IMR-90 (cell line): Measurements from ENCODE around the gene FARS2. TPM values are rescaled to one million over a fixed set of nuclear protein-coding genes. Genes with fewer than 3 reads are reported as not detected.

ENCODE experiments used
- ATAC-seq: fragments of 200-7000 bp; cut with Tn5 transposase; 2 replicates; pipeline ENCODE4 v1.9.1; 2020; ENCODE audit warnings: low read depth, mild to moderate bottlenecking, moderate library complexity
- BruUV-seq: library from RNA; stranded (reverse); fragments of 400-500 nt; replicated peaks from 2 replicates; lab custom pipeline; 2021; lab: Mats Ljungman, UMichigan
- CTCF ChIA-PET: fragments of 300-600 bp; formaldehyde crosslinking; extraction: SDS; loops from one replicate; lab custom pipeline; 2021; ENCODE audit warnings: antibody characterized with exemption; lab: Yijun Ruan, JAX
- POLR2A ChIA-PET: fragments of 300-600 bp; sonication (Branson Sonifier 250); formaldehyde crosslinking; loops from one replicate; lab custom pipeline; 2022; ENCODE audit warnings: antibody characterized with exemption; ENCODE audit not compliant: unreplicated experiment; lab: Charles Lee
- DNase-seq: peaks from one replicate; pipeline ENCODE4 v3.0.0; 2013
- H2AFZ ChIP-seq: replicated peaks from 2 replicates; pipeline ENCODE3; 2013; ENCODE audit warnings: low read length, mild to moderate bottlenecking; ENCODE audit not compliant: poor library complexity
- H2AK5ac ChIP-seq: 2 replicates; pipeline ENCODE4 v1.6.1; 2013; ENCODE audit warnings: low read depth, low read length, inconsistent platforms
- H2AK9ac ChIP-seq: replicated peaks from 2 replicates; pipeline ENCODE3; 2013; ENCODE audit warnings: mild to moderate bottlenecking, low read depth, low read length, moderate library complexity; ENCODE audit not compliant: poor library complexity
- H2BK120ac ChIP-seq: 2 replicates; pipeline ENCODE4 v1.6.1; 2013; ENCODE audit warnings: low read depth, low read length, inconsistent platforms
- H2BK15ac ChIP-seq: 3 replicates; pipeline ENCODE4 v1.6.1; 2013; ENCODE audit warnings: low read depth, low read length, inconsistent platforms
- H2BK20ac ChIP-seq: 2 replicates; pipeline ENCODE4 v1.6.1; 2013; ENCODE audit warnings: low read depth, mild to moderate bottlenecking, inconsistent platforms, low read length, moderate library complexity
- H2BK5ac ChIP-seq: 2 replicates; pipeline ENCODE4 v1.6.1; 2013; ENCODE audit warnings: mild to moderate bottlenecking, low read depth, low read length, inconsistent platforms; ENCODE audit not compliant: poor library complexity, severe bottlenecking
- H3K14ac ChIP-seq: replicated peaks from 2 replicates; pipeline ENCODE4 v1.6.1; 2013; ENCODE audit warnings: low read depth, low read length, inconsistent platforms
- H3K18ac ChIP-seq: 2 replicates; pipeline ENCODE4 v1.6.1; 2013; ENCODE audit warnings: low read depth, low read length, control low read depth
- H3K23ac ChIP-seq: 2 replicates; pipeline ENCODE4 v1.6.1; 2013; ENCODE audit warnings: low read depth, low read length, inconsistent platforms
- H3K27ac ChIP-seq: 2 replicates; pipeline ENCODE4 v1.5.1; 2013; ENCODE audit warnings: mild to moderate bottlenecking, control low read depth, low read length; ENCODE audit not compliant: insufficient read depth
- H3K27me3 ChIP-seq: 2 replicates; pipeline ENCODE4 v1.6.1; 2013; ENCODE audit warnings: low read length; ENCODE audit not compliant: control insufficient read depth, insufficient read depth
- H3K36me3 ChIP-seq: 2 replicates; pipeline ENCODE4 v1.6.1; 2013; ENCODE audit warnings: low read length, mixed read lengths; ENCODE audit not compliant: control insufficient read depth, insufficient read depth
- H3K4ac ChIP-seq: 2 replicates; pipeline ENCODE4 v1.6.1; 2013; ENCODE audit warnings: low read depth, low read length, inconsistent platforms
- H3K4me1 ChIP-seq: 2 replicates; pipeline ENCODE4 v1.6.1; 2013; ENCODE audit warnings: low read length, mixed read lengths; ENCODE audit not compliant: control insufficient read depth, insufficient read depth
- H3K4me2 ChIP-seq: 2 replicates; pipeline ENCODE4 v1.6.1; 2013; ENCODE audit warnings: low read depth, mild to moderate bottlenecking, control low read depth, low read length, moderate library complexity
- H3K4me3 ChIP-seq: 2 replicates; pipeline ENCODE4 v1.5.1; 2013; ENCODE audit warnings: low read depth, mild to moderate bottlenecking, control low read depth, low read length, moderate library complexity; ENCODE audit not compliant: insufficient read depth
- H3K56ac ChIP-seq: 2 replicates; pipeline ENCODE4 v1.6.1; 2013; ENCODE audit warnings: low read length, inconsistent platforms; ENCODE audit not compliant: insufficient read depth; ENCODE audit errors: extremely low read depth
- H3K79me1 ChIP-seq, 2 experiments: 2 replicates each; pipeline ENCODE4 v1.6.1; 2013; ENCODE audit warnings: low read length in 2 of 2, inconsistent platforms in 1 of 2, low read depth in 1 of 2
- H3K9ac ChIP-seq: 2 replicates; pipeline ENCODE4 v1.6.1; 2013; ENCODE audit warnings: low read depth, low read length, control low read depth
- H3K9me1 ChIP-seq: 2 replicates; pipeline ENCODE4 v1.6.1; 2013; ENCODE audit warnings: low read length, inconsistent platforms; ENCODE audit not compliant: insufficient read depth
- H3K9me3 ChIP-seq: 2 replicates; pipeline ENCODE4 v1.6.1; 2013; ENCODE audit warnings: low read length; ENCODE audit not compliant: control insufficient read depth, insufficient read depth
- H4K20me1 ChIP-seq: 2 replicates; pipeline ENCODE4 v1.6.1; 2013; ENCODE audit warnings: low read length, inconsistent platforms; ENCODE audit not compliant: insufficient read depth
- H4K5ac ChIP-seq: 2 replicates; pipeline ENCODE4 v1.6.1; 2013; ENCODE audit warnings: mild to moderate bottlenecking, low read depth, low read length, control low read depth
- H4K8ac ChIP-seq, 2 experiments: 2 replicates each; pipeline ENCODE4 v1.6.1; 2013; ENCODE audit warnings: low read depth in 2 of 2, low read length in 2 of 2, control low read depth in 1 of 2, inconsistent platforms in 1 of 2
- H4K91ac ChIP-seq: 2 replicates; pipeline ENCODE4 v1.6.1; 2013; ENCODE audit warnings: low read depth, low read length, inconsistent platforms; ENCODE audit not compliant: insufficient read depth
- FOS ChIP-seq: fragments of 150-350 bp; IDR thresholded peaks from 2 replicates; pipeline ENCODE4 v1.6.1; 2016; ENCODE audit warnings: low read depth, low read length
- SMC3 ChIP-seq: fragments of 150-350 bp; IDR thresholded peaks from 2 replicates; pipeline ENCODE4 v1.6.1; 2016; ENCODE audit warnings: low read depth, mild to moderate bottlenecking, antibody characterized with exemption, low read length, moderate library complexity
- WGBS, 2 experiments: methylation state at CpG; one replicate each; pipeline versions ENCODE4 v1.1.5 to v1.1.7; 2013; ENCODE audit warnings: missing lambda C conversion rate in 2 of 2; ENCODE audit not compliant: insufficient read length in 1 of 2; ENCODE audit errors: extremely low coverage in 2 of 2; 5-methylcytosine and 5-hydroxymethylcytosine counted together
- dilution Hi-C: fragments of 300-500 bp; cut with HindIII; formaldehyde crosslinking; loops from one replicate; pipeline ENCODE4 v1.14.3; 2018; ENCODE audit warnings: low sequenced_read_pairs; ENCODE audit not compliant: unreplicated experiment
- in situ Hi-C: fragments of 300-500 bp; cut with MboI; formaldehyde crosslinking; loops from 3 replicates; pipeline ENCODE4 v1.14.3; 2019; ENCODE audit warnings: low sequenced_read_pairs, inconsistent platforms, mixed read lengths
- intact Hi-C: fragments of 100-400 bp; cut with micrococcal nuclease; formaldehyde crosslinking; loops from 2 replicates; pipeline ENCODE4 v1.10.0; 2022
- polyA plus RNA-seq, 3 experiments: library from polyadenylated mRNA; depleted of rRNA; stranded (reverse); fragments of >200 nt; gene quantifications; 2 replicates each; pipeline ENCODE4 v1.2.3, GENCODE V29; 2012; ENCODE audit warnings: low replicate concordance in 1 of 3
- total RNA-seq: library from RNA; depleted of rRNA; stranded (reverse); fragments of >200 nt; gene quantifications from 2 replicates; pipeline ENCODE4 v1.2.3, GENCODE V29; 2012

FARS2 gene
- total and polyA plus RNA-seq, 2 of the 4 experiments (the other 2 are of a cell fraction): 12.1 to 28.9 TPM

GRCh38 chr6:5569491-5569890 is 308.2 kb downstream of the FARS2 start:
- Histone ChIP-seq H3K9me1 (no peaks in the 10 kb centered on the region; the same call in 1 of the 2 replicates), H2BK120ac (no peak overlapping the region), H2BK15ac (no peak overlapping the region), H4K5ac (no peak overlapping the region), H3K4me1 (no peaks in the 10 kb centered on the region), H4K8ac (no peak overlapping the region), H3K36me3 (no peaks in the 10 kb centered on the region), H3K27ac (no peak overlapping the region), H3K9me3 (no peaks in the 10 kb centered on the region), H3K9ac (no peak overlapping the region), H3K4me3 (no peak overlapping the region), H3K4me2 (no peak overlapping the region), H2AFZ (no peak overlapping the region), H3K79me1 (0 out of 4 replicates have a peak, but pooled peaks cover 3 to 4% of the 10 kb centered on the region in 2 experiments), H2AK9ac (peak overlapping the region; percentile 50), H3K18ac (no peak overlapping the region), H2BK5ac (no peak overlapping the region), H3K14ac (no peak overlapping the region), H4K91ac (no peak overlapping the region), H3K4ac (no peak overlapping the region), H3K56ac (no peak overlapping the region), H2BK20ac (no peak overlapping the region), H4K20me1 (no peaks in the 10 kb centered on the region), H3K23ac (no peak overlapping the region), H3K27me3 (no peaks in the 10 kb centered on the region), H2AK5ac (no peak overlapping the region)
- dilution Hi-C loops: no loop called here
- in situ Hi-C loops: no loop called here
- POLR2A ChIA-PET: no interaction called here
- intact Hi-C loops: no loop called here
- DNase-seq: peak; percentile 49
- WGBS, 2 experiments: no CpG with 5 or more reads among the region's 2 CpGs
- CTCF ChIA-PET: no interaction called here
- ATAC-seq: peak; percentile 72
- 0 out of 2 replicates have a peak, but pooled peaks have one; percentile 29 for TF ChIP-seq FOS
- TF ChIP-seq SMC3: no peak
- no TSS peak for BruUV-seq
